Heart right ventricle (tissue), 16 donors: ENCODE data around the gene MMP2. TPM values are rescaled to one million over a fixed set of nuclear protein-coding genes. Genes with fewer than 3 reads are reported as not detected.
A peak's percentile ranks its signal among the peaks of the same experiment; 100 is the strongest.

ENCODE experiments used
- ATAC-seq, 8 donors: fragments of 200-7000 bp; cut with Tn5 transposase; one replicate each; pipeline ENCODE4 v1.9.1; 2020; ENCODE audit warnings: mild to moderate bottlenecking in 8 of 8, moderate library complexity in 8 of 8, moderate number of reproducible peaks in 1 of 8
- DNase-seq, 2 donors: peaks; one replicate each; pipeline ENCODE4 v3.0.0-alpha.2; 2020
- H3K27ac ChIP-seq, 10 donors: fragments of 200-600 bp; sonication (generic) in 2 of 10; one replicate each; pipeline versions ENCODE4 v1.5.0 to v1.8.0; 2020 to 2022; ENCODE audit warnings: mild to moderate bottlenecking in 3 of 10
- H3K27me3 ChIP-seq, 7 donors: fragments of 200-600 bp; one replicate each; pipeline ENCODE4 v1.8.0; 2021 to 2022; ENCODE audit warnings: mild to moderate bottlenecking in 2 of 7
- H3K36me3 ChIP-seq, 9 donors: fragments of 200-600 bp; sonication (generic) in 1 of 9; one replicate each; pipeline versions ENCODE4 v1.5.0 to v1.8.0; 2020 to 2022; ENCODE audit warnings: mild to moderate bottlenecking in 2 of 9
- H3K4me1 ChIP-seq, 9 donors: fragments of 200-600 bp; sonication (generic) in 1 of 9; one replicate each; pipeline versions ENCODE4 v1.5.0 to v1.8.0; 2020 to 2022; ENCODE audit warnings: mild to moderate bottlenecking in 4 of 9
- H3K4me3 ChIP-seq, 10 donors: fragments of 200-600 bp; sonication (generic) in 2 of 10; one replicate each; pipeline versions ENCODE4 v1.5.0 to v1.8.0; 2020 to 2022; ENCODE audit warnings: mild to moderate bottlenecking in 7 of 10, moderate library complexity in 2 of 10
- H3K9me3 ChIP-seq, 11 donors: fragments of 200-600 bp in 10 of 11; sonication (generic) in 2 of 11; one replicate each; pipeline versions ENCODE4 v1.5.0 to v1.8.0; 2013 to 2022; ENCODE audit warnings: mild to moderate bottlenecking in 2 of 11, control low read depth in 1 of 11, moderate library complexity in 1 of 11
- CTCF ChIP-seq, 9 donors: fragments of 200-600 bp; sonication (generic) in 2 of 9; IDR thresholded peaks; one replicate each; pipeline versions ENCODE4 v1.5.0 to v1.8.0; 2021 to 2022; ENCODE audit warnings: antibody characterized with exemption in 9 of 9, mild to moderate bottlenecking in 5 of 9, moderate library complexity in 1 of 9
- WGBS, 2 donors: extraction: QIAGEN DNeasy Blood & Tissue Kit; methylation state at CpG; one replicate each; pipeline ENCODE4 v1.1.7; 2013; ENCODE audit warnings: inconsistent platforms in 1 of 2; 5-methylcytosine and 5-hydroxymethylcytosine counted together
- intact Hi-C, 10 donors: fragments of 100-400 bp; cut with DNase I; formaldehyde crosslinking; loops; one replicate each; pipeline versions ENCODE4 v1.11.1 to v1.14.2; 2022
- polyA plus RNA-seq, 2 donors: library from polyadenylated mRNA; stranded (reverse); fragments of 200-250 nt; gene quantifications; one replicate each; pipeline ENCODE4 v1.2.3, GENCODE V29; 2013
- total RNA-seq, 10 donors: library from RNA; stranded (reverse); fragmentation: NEBNext Ultra II Directional in 3 of 10; extraction: Animal tissue kit (Norgen Biotek cat#: 25700) in 3 of 10; gene quantifications; one replicate each; pipeline versions ENCODE4 v1.2.1 to v1.2.4, GENCODE V29; 2021 to 2023
- donor health status: Arrhythmogenic right ventricular cardiomyopathy.
- donor health status: ischemic (EF 13 %, LVEDD 7.1; RV severe dilation, severe dysfunction).
- donor health status: healthy with polysubstance abuse.
- donor health status: DM: no; HTN: yes; CAD: no.
- donor health status: DM: no; HTN: no; CAD: no.
- donor health status: ischemic (EF 25% LVEDD 6.9; RV normal size, moderate dysfunction).
- donor health status: ischemic (EF 25% LVEDD 5.7; RV mildly dilated, moderate dysfunction).
- donor health status: healthy.
- donor health status: DM: yes; HTN: yes; CAD: no.
- donor health status: Ischemic cardiomyopathy.
- donor health status: ischemic (EF 35%, LVEDD 5.7; RV mildly dilated, moderate dysfunction).
- donor health status: nonischemic (EF 11% LVEDD 7.7; RV severe dilation, severe dysfunction).
- donor health status: DM: yes; HTN: yes; CAD: no.
- donor health status: PGD.
- donor health status: ischemic (EF 29% LVEDD 5.4; RV normal size, mild dysfunction).
- donor health status: nonischemic (EF 23%, LVEDD 6.1; RV moderate dilation, normal function).

Gene MMP2
- total and polyA plus RNA-seq, 12 donors, result 36.1 to 157 (median 88.0) TPM

GRCh38 chr16:55508271-55508921, 29.4 kb downstream of the MMP2 start:
- intact Hi-C loops, result no loop called here
- DNase-seq, result no peak
- H3K4me3 ChIP-seq, result peak overlapping the region in 9 of 10 donors; percentile 47 to 76 (median 68)
- TF ChIP-seq CTCF (IDR thresholded peaks at IDR 0.05), result no peak
- H3K27me3 ChIP-seq, result peaks cover 0 to 7% (median 0%) of the 10 kb centered on the region in 7 donors
- peak in 4 of 8 donors; percentile 2 to 11 (median 5) for ATAC-seq
- 50 to 59% methylated on average over 9 of the region's 9 CpGs for WGBS, 2 donors
- peaks cover 0 to 41% (median 0%) of the 10 kb centered on the region in 9 donors for H3K36me3 ChIP-seq
- H3K9me3 ChIP-seq, result peaks cover 0 to 14% (median 9%) of the 10 kb centered on the region in 11 donors
- peaks cover 0 to 30% (median 13%) of the 10 kb centered on the region in 9 donors for H3K4me1 ChIP-seq
- H3K27ac ChIP-seq, result peak overlapping the region in 8 of 10 donors; percentile 58 to 90 (median 71)

- H3K4me1 ChIP-seq, result peaks cover 0 to 32% (median 6%) of the 10 kb centered on the region in 9 donors
- no peak for TF ChIP-seq CTCF (IDR thresholded peaks at IDR 0.05)
- DNase-seq (peak; percentile 85 to 90), ATAC-seq (peak; percentile 95 to 98 (median 96))
- peaks cover 0 to 22% (median 12%) of the 10 kb centered on the region in 11 donors for H3K9me3 ChIP-seq
- intact Hi-C loops, result no loop called here
- H3K27ac ChIP-seq, result peak within 1 kb of the TSS in 9 of 10 donors; percentile 49 to 90 (median 70)
- H3K36me3 ChIP-seq, result peaks cover 0 to 34% (median 0%) of the 10 kb centered on the region in 9 donors
- WGBS, 2 donors, result 3% methylated on average over 59 to 61 of the region's 61 CpGs
- peaks cover 0 to 7% (median 0%) of the 10 kb centered on the region in 7 donors for H3K27me3 ChIP-seq
- peak within 1 kb of the TSS; percentile 30 to 76 (median 67) for H3K4me3 ChIP-seq
Observed at GRCh38 chr16:55508941-55509931, 30.2 kb downstream of the MMP2 start, which contains the start of gene LPCAT2. Gene LPCAT2 (plus strand): TSS chr16:55509072. CDS start chr16:55509182, 110 bp downstream.

- ATAC-seq, result peak in 2 of 8 donors; percentile 33 to 34
- H3K9me3 ChIP-seq, result peaks cover 0 to 23% (median 12%) of the 10 kb centered on the region in 11 donors
- H3K4me1 ChIP-seq, result peaks cover 0 to 32% (median 6%) of the 10 kb centered on the region in 9 donors
- H3K4me3 ChIP-seq, result peak overlapping the region in 7 of 10 donors; percentile 49 to 76 (median 70)
- DNase-seq, result no peak
- no peak for TF ChIP-seq CTCF (IDR thresholded peaks at IDR 0.05)
- 45 to 47% methylated on average over 4 of the region's 4 CpGs for WGBS, 2 donors
- peaks cover 0 to 28% (median 0%) of the 10 kb centered on the region in 9 donors for H3K36me3 ChIP-seq
- intact Hi-C loops, result loop anchor here in 1 of 10 donors (2.0 kb wide), 1 partner anchor 17 kb away; no protein-coding TSS in a partner anchor
- peaks cover 0 to 7% (median 0%) of the 10 kb centered on the region in 7 donors for H3K27me3 ChIP-seq
- peak overlapping the region in 6 of 10 donors; percentile 63 to 90 (median 74) for H3K27ac ChIP-seq
Observed at GRCh38 chr16:55510185-55510805, 31.3 kb downstream of the MMP2 start.
